Stomach (tissue), 4 donors: Measurements from ENCODE around the gene GBP5.

Source experiments
- CTCF ChIP-seq, 7 experiments: fragments of 450-650 bp in 4 of 7; fragments of 200-600 bp in 3 of 7; sonication (generic) in 3 of 7; IDR thresholded peaks; one replicate each; pipeline ENCODE4 v1.5.1; 2016 to 2019; ENCODE audit warnings: antibody characterized with exemption in 7 of 7, control low read depth in 2 of 7, mild to moderate bottlenecking in 1 of 7
- POLR2A ChIP-seq, 4 donors: fragments of 450-650 bp; IDR thresholded peaks; one replicate each; pipeline ENCODE4 v1.6.1; 2016; ENCODE audit warnings: antibody characterized with exemption in 4 of 4, control low read depth in 2 of 4, mild to moderate bottlenecking in 1 of 4, moderate library complexity in 1 of 4

- no peak for TF ChIP-seq CTCF (IDR thresholded peaks at IDR 0.05)
- TF ChIP-seq POLR2A (IDR thresholded peaks at IDR 0.05): no peak
Measured at GRCh38 chr1:89261926-89262515, 10.6 kb downstream of the GBP5 start.
